HG03025 (cell line): ENCODE data around the gene TGM2.

ENCODE experiments used
- ATAC-seq: cut with Tn5 transposase; IDR thresholded peaks from one replicate; pipeline ENCODE4 v1.9.1; 2021; ENCODE audit warnings: mild to moderate bottlenecking, moderate library complexity; ENCODE audit not compliant: unreplicated experiment, low FRiP score

The TGM2 gene

DNA sequence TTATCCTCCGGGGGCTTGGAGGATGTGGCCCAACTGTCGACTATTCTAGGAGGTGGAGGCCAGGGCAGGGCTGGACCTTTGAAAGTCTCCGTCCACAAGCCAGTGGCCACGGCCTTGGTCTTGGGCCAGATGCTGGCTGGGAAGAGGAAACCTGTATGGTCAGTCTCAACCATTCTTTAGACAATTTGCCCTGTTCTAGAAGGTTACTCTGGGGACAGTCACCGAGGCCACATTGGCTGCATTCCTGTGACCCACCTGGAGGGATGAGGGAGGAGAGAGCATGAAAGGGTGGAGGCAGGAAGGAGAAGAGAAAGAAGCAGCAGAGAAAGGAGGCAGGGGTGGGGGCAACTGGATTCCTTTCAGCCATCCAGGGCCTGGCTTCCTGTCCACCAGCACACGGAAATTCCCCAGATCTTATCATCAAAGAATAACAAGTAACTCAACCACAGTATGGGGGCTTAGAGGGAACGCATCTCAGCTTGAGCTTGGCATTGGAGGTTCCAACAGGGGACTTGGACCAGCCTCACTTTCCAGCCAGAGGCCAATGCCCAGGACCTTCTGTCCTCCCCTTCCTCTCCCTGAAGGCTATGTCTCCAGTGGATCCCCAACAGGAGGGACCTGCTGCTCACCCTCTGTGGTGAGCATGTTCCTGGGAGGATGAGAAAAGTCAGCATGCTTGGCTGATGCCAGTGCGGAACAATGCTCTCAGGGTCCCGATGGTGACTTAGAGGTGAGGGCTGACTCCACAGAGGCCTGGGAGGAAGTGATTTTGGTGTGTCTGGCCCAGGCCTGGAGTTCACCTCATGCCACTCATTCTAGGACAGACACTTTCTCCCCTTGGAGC lies 30.4 kb downstream of the TGM2 start:
- ATAC-seq: no peak

- ATAC-seq: no peak
These were observed 31.2 kb downstream of the TGM2 start for GRCh38 chr20:38133680-38134426.

GRCh38 chr20:38132910-38133501 lies 32.1 kb downstream of the TGM2 start:
- ATAC-seq: no peak

DNA sequence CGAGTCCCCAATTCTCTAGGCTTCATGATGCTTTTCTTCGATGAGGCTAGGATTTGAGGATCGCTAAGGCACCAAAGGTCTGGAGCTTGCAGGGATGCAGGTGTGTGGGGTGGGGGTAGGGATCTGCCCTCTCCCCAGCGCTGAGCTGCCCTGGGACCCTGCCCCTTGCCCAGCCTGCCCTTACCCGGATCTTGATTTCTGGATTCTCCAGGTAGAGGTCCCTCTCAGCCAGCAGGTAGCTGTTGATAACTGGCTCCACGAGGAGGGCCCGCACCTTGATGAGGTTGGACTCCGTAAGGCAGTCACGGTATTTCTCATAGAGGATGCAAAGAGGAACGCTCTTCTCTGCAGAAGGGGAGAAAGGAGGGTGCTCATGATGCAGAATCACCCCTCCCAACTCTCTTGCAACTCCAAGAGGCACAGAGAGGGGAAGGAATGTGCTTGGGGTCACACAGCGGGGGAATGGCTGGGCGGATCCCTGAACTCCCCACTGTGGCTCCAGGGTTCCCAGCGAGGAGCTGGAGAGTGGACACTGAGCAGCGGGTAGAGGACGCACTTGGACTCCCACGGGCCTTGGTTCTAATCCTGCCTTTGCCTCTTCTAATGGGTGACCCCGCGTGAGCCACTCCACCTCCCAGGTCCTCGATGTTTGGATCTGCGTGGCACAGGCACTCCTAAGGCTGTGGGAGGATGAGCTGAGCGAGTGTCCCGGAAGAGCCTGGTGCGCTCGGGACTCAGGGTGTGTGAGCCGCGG lies 32.7 kb downstream of the TGM2 start:
- ATAC-seq: no peak

DNA sequence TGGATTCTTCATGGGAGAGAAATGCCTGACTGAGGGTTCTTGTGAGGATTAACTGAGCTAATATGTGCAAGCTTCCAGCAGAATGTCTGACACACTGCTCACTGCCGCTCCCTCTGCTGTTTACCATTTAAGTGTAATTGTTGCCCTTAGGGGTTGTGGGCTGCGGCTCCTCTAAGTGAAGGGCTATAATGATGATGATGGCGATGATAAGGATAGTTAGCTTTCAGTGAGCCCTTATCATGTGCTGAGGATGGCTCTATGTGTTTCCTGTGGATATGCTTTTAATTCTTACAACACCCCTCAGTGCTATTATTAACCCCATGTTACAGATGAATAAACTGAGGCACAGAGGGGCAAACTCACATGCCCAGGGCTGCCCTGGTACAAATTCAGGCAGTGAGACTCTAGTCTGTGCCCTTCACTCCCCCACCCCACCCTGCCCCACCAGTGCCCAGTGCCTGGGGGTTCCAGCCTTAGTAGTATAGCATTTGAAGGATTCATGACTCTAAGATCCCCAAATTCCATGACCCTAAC lies 33.4 kb downstream of the TGM2 start:
- no peak for ATAC-seq

- no peak for ATAC-seq
These were observed 34.1 kb downstream of the TGM2 start for GRCh38 chr20:38130687-38131587.

- no peak for ATAC-seq
These were observed 35.0 kb downstream of the TGM2 start for GRCh38 chr20:38129893-38130609.

- no peak for ATAC-seq
These were observed 35.7 kb downstream of the TGM2 start for GRCh38 chr20:38129248-38129865.

GRCh38 chr20:38128691-38129090 lies 36.4 kb downstream of the TGM2 start:
- no peak for ATAC-seq

DNA sequence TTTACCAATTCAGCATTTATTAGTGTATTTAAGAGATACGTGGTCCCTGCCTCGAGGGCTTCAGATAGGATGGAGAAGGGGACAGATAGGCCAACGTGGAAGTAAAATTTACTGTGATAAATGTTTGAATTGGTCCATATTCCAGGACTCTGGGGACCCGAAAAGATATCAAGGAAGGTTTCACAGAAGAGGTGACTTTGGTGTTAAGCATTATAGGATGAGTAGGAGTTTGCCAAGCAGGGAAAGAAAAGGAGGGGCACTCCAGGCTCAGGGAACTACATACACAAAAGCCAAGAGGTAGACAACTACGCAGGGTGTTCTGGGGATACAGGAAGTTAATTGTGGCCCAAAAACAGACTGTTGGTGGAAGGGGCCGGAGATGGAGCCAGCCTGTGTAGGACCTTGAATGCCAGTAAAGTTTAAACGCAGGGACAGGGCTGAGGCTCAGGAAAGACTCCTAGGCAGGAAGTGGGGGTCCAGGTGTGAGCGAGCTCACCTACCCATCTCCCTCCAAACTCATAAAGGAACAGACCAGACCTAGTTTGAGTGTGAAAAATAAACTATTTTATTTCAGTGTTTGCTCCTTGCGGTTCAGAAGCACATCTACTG lies 37.0 kb downstream of the TGM2 start:
- no peak for ATAC-seq

DNA sequence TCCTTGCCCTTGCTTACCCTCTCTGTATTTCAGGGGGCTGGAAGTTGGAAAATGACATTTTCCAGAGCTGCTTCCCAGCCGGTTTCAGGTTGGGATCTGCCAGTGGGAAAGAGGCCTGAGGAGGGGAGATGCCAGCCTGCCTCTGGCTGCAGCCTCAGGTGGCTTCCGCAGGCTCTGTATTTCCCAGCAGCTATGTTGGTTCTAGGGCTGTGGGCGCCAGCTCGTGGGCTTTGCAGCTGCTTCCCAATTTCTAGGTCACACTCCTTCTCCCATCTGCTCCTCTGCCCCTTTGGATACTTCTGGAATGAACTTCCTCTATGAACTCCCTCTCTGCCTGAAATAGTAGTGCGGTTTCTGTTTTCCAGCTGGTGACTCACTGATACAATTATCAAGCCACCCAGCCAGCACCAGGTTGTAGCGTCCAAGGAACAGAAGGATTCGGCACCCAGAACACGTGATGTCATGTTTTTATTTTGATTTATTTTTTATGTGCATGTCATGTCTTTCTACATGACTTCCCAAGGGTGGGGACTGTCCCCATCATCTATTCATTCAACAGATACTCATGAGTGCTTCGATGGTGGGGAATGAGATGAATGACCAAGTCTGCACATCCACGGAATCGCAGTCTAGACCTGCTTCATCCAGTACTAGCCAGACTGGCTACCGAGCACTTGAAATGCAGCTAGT lies 38.0 kb downstream of the TGM2 start:
- no peak for ATAC-seq

DNA sequence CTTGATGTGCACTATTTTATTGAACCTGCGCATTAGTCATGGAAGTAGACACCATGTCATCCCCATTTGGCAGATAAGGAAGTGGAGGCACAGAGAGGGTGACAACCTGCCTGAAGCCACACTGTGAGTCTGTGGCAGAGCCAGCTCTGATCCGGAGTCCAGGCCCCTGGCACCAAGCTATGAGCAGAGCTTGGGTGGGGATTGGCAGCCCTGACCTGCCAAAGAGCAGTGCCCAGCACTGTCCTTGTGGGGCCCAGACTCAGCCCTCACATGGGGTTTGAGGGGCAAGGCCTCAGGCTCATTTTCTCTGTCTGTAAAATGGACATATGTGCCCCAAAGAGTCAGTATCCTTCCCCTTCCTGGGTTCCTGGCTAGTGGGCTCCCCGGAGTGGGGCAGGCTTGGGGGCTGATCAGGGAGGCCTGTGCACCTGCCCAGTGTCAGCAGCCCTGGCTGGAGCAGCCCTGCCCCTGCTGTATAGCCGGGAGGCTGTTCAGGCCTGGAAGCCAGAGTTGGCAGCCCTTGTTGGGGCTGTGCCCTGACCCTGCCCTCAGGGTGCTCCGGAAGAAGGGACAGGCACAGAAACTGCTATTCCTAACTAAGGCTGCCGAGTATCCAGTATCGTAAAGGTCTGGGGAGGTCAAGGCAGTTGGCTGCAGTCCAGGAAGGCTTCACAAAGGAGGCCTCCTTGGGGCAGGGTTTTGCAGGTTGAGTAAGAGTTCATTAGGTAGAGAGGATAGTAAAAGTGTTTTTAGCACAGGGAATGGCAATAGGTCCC lies 38.7 kb downstream of the TGM2 start:
- no peak for ATAC-seq

DNA sequence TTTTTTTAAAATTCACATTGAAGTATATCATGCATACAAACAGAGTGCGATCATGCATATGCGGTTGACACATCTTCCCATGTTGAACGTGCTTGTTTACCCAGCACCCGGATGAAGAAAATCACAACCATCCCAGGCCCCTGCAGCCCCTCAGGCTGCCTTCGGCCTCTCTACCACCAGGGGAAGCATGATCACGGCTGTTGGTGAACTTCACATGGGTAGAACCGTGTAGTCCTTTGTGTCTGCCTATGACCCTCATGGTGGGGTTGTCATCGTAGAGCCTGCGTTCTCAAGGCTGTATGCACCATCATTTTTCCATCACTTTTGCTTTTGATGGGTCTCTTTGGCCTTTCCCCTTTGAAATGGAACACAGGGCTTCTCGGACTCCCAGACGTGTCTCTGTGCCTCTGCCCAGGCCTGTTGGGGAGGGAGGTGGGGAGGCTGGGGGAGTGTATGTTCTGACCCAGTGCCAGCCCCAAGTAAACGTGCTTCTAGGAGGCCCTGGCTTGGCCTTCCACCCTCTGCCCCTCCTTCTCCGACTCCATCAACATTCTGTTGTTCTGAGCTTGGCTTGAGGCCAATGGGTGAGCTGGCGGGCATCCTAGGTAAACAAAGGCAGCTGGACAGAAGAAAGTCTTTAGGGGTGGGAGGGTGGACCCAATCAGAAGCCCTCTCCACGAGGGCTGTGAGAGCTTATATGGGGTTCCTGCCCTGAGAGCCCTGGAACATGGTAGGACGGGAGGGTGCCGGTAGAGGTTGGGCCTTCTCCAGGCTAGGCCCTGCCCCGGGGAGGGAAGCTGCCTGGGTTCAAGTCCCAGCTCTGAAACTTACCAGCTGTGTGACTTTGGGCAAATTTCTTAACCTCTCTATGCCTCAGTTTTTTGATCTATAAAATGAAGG lies 39.7 kb downstream of the TGM2 start:
- ATAC-seq: no peak

- ATAC-seq: no peak
These were observed 42.0 kb downstream of the TGM2 start for GRCh38 chr20:38123021-38123587.

DNA sequence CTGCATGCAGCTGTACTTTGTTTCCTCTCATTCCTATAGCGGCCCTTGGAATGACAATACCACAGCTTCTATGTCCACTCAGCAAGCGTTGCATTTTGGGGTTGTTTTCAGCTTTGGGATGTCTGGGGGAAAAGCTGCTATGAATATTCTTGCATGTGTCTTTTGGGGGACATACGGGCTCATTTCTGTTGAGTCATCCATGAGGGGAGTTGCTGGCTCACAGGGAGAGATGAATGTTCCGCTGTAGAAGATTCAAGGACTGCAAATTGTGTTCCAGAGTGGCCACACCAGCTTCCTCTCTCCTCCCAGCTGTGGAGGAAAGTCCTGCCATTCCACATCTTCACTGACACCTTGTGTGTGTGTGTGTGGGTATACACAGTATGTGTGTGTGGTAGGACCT lies 43.3 kb downstream of the TGM2 start:
- ATAC-seq: no peak
